Measurements from ENCODE around the gene CDH13. TPM values are rescaled to one million over a fixed set of nuclear protein-coding genes. Genes with fewer than 3 reads are reported as not detected.

CDH13 gene
- total and polyA plus RNA-seq, 2 donors (not counting 1 experiment from before 2014, with no cell fraction given): 27.6 to 96.7 TPM

- Histone ChIP-seq H3K79me2 (ENCODE audit: control insufficient read depth, insufficient read depth, low read length) (peaks cover 2% of the 10 kb centered on the region), H3K9ac (ENCODE audit: insufficient read depth, low read length) (no peak overlapping the region), H3K9me3 (ENCODE audit: control insufficient read depth, insufficient read depth, low read depth, low read length) (no peaks in the 10 kb centered on the region), H2AFZ (ENCODE audit: low read length) (no peak overlapping the region), H3K4me2 (ENCODE audit: extremely low read depth, insufficient read depth, low read length) (no peak overlapping the region), H3K27ac (ENCODE audit: insufficient read depth, low read length) (no peak overlapping the region), H3K4me1 (ENCODE audit: control insufficient read depth, extremely low read depth, insufficient read depth, low read length) (peaks cover 5% of the 10 kb centered on the region), H3K36me3 (ENCODE audit: control insufficient read depth, insufficient read depth, low read length) (no peaks in the 10 kb centered on the region), H3K4me3 (replicated peaks in 1 of 4; ENCODE audit: control extremely low read depth in 1 of 4, insufficient read depth in 1 of 4, low read depth in 3 of 4, low read length in 4 of 4) (no peak overlapping the region), H4K20me1 (ENCODE audit: control insufficient read depth, extremely low read depth, insufficient read depth, low read length) (no peaks in the 10 kb centered on the region), H3K27me3 (ENCODE audit: control insufficient read depth, insufficient read depth, low read length) (no peaks in the 10 kb centered on the region)
- TF ChIP-seq, protein P1, sequence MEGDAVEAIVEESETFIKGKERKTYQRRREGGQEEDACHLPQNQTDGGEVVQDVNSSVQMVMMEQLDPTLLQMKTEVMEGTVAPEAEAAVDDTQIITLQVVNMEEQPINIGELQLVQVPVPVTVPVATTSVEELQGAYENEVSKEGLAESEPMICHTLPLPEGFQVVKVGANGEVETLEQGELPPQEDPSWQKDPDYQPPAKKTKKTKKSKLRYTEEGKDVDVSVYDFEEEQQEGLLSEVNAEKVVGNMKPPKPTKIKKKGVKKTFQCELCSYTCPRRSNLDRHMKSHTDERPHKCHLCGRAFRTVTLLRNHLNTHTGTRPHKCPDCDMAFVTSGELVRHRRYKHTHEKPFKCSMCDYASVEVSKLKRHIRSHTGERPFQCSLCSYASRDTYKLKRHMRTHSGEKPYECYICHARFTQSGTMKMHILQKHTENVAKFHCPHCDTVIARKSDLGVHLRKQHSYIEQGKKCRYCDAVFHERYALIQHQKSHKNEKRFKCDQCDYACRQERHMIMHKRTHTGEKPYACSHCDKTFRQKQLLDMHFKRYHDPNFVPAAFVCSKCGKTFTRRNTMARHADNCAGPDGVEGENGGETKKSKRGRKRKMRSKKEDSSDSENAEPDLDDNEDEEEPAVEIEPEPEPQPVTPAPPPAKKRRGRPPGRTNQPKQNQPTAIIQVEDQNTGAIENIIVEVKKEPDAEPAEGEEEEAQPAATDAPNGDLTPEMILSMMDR (conservative IDR thresholded peaks at IDR 0.05 in 1 of 2, IDR thresholded peaks at IDR 0.05 in 1 of 2; ENCODE audit: low read depth in 1 of 2, low read length in 2 of 2): no peak
- TF ChIP-seq EZH2 (IDR thresholded peaks at IDR 0.05; ENCODE audit: low read length, missing control alignments): no peak
- DNase-seq (ENCODE audit: low read depth in 2 of 2): no peak
Observed at GRCh38 chr16:82643936-82644630, 17.3 kb downstream of the CDH13 start.

DNA sequence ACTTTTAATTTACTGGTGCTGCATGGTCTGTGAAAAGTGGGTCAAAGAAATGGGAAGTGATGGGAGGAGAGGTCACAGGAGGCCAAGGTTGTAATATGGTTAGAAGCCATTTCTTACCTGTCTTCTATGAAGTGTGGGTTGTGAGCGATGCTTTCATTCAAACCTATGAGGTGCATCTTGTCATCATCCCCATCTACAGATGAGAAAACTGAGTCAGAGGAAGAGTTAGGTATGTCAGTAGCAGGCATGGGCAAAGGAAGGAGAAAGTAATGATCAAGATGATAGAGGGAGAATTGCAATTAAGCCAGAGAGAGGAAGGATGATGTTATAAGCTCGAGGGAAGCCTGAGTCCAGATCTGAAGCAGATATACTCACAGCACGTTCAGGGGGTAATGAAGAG lies 19.7 kb downstream of the CDH13 start:
- H3K4me3 ChIP-seq (replicated peaks in 1 of 4; ENCODE audit: control extremely low read depth in 1 of 4, insufficient read depth in 1 of 4, low read depth in 3 of 4, low read length in 4 of 4): no peak overlapping the region
- H3K27me3 ChIP-seq (ENCODE audit: control insufficient read depth, insufficient read depth, low read length): no peaks in the 10 kb centered on the region
- no peak for DNase-seq (ENCODE audit: low read depth in 2 of 2)
- H4K20me1 ChIP-seq (ENCODE audit: control insufficient read depth, extremely low read depth, insufficient read depth, low read length): no peaks in the 10 kb centered on the region
- H3K9ac ChIP-seq (ENCODE audit: insufficient read depth, low read length): no peak overlapping the region
- H2AFZ ChIP-seq (ENCODE audit: low read length): no peak overlapping the region
- H3K9me3 ChIP-seq (ENCODE audit: control insufficient read depth, insufficient read depth, low read depth, low read length): no peaks in the 10 kb centered on the region
- TF ChIP-seq, protein P1 (conservative IDR thresholded peaks at IDR 0.05 in 1 of 2, IDR thresholded peaks at IDR 0.05 in 1 of 2; ENCODE audit: low read depth in 1 of 2, low read length in 2 of 2): no peak
- TF ChIP-seq EZH2 (IDR thresholded peaks at IDR 0.05; ENCODE audit: low read length, missing control alignments): no peak
- no peak overlapping the region for H3K4me2 ChIP-seq (ENCODE audit: extremely low read depth, insufficient read depth, low read length)
- H3K79me2 ChIP-seq (ENCODE audit: control insufficient read depth, insufficient read depth, low read length): no peaks in the 10 kb centered on the region
- H3K36me3 ChIP-seq (ENCODE audit: control insufficient read depth, insufficient read depth, low read length): no peaks in the 10 kb centered on the region
- no peak overlapping the region for H3K27ac ChIP-seq (ENCODE audit: insufficient read depth, low read length)
- H3K4me1 ChIP-seq (ENCODE audit: control insufficient read depth, extremely low read depth, insufficient read depth, low read length): no peaks in the 10 kb centered on the region

GRCh38 chr16:82649766-82650165 lies 23.0 kb downstream of the CDH13 start:
- no peak overlapping the region for H3K4me2 ChIP-seq (ENCODE audit: extremely low read depth, insufficient read depth, low read length)

More at GRCh38 chr16:82649766-82650165, 23.0 kb downstream of the CDH13 start:
- H2AFZ ChIP-seq (ENCODE audit: low read length): no peak overlapping the region
- H3K79me2 ChIP-seq (ENCODE audit: control insufficient read depth, insufficient read depth, low read length): peaks cover 2% of the 10 kb centered on the region
- H4K20me1 ChIP-seq (ENCODE audit: control insufficient read depth, extremely low read depth, insufficient read depth, low read length): no peaks in the 10 kb centered on the region
- TF ChIP-seq EZH2 (IDR thresholded peaks at IDR 0.05; ENCODE audit: low read length, missing control alignments): no peak
- TF ChIP-seq, protein P1 (conservative IDR thresholded peaks at IDR 0.05 in 1 of 2, IDR thresholded peaks at IDR 0.05 in 1 of 2; ENCODE audit: low read depth in 1 of 2, low read length in 2 of 2): no peak
- DNase-seq (ENCODE audit: low read depth in 2 of 2): no peak
- H3K4me3 ChIP-seq (replicated peaks in 1 of 4; ENCODE audit: control extremely low read depth in 1 of 4, insufficient read depth in 1 of 4, low read depth in 3 of 4, low read length in 4 of 4): no peak overlapping the region
- no peak overlapping the region for H3K27ac ChIP-seq (ENCODE audit: insufficient read depth, low read length)
- H3K9ac ChIP-seq (ENCODE audit: insufficient read depth, low read length): no peak overlapping the region
- H3K4me1 ChIP-seq (ENCODE audit: control insufficient read depth, extremely low read depth, insufficient read depth, low read length): peaks cover 19% of the 10 kb centered on the region
- no peaks in the 10 kb centered on the region for H3K36me3 ChIP-seq (ENCODE audit: control insufficient read depth, insufficient read depth, low read length)
- H3K27me3 ChIP-seq (ENCODE audit: control insufficient read depth, insufficient read depth, low read length): no peaks in the 10 kb centered on the region
- H3K9me3 ChIP-seq (ENCODE audit: control insufficient read depth, insufficient read depth, low read depth, low read length): no peaks in the 10 kb centered on the region

Data from fibroblast of lung (primary cell).